ENCODE measurements around the gene RBM4B. TPM values are rescaled to one million over a fixed set of nuclear protein-coding genes. Genes with fewer than 3 reads are reported as not detected.

RBM4B gene
- total and polyA plus RNA-seq, 2 experiments from 2014 or later, result 28.0 to 31.0 TPM

GRCh38 chr11:66720223-66720898 lies 42.7 kb upstream of the RBM4B start:
- no peak overlapping the region; the same call in 1 of the 2 replicates for H3K27ac ChIP-seq (ENCODE audit: low read depth)
- peak overlapping the region; percentile 78; the same call in 1 of the 2 replicates for H3K4me2 ChIP-seq
- DNase-seq (ENCODE audit: low spot score) (peak; percentile 91), ATAC-seq (peak; percentile 82)
- Mint-ChIP-seq H3K36me3 (ENCODE audit: low read depth) (peaks cover 13% of the 10 kb centered on the region), H3K4me3 (peak overlapping the region; percentile 50), H3K4me1 (peaks cover 59% of the 10 kb centered on the region), H3K9me3 (no peaks in the 10 kb centered on the region), H3K27ac (peak overlapping the region; percentile 77), H3K27me3 (ENCODE audit: insufficient read depth, low read depth, poor library complexity) (peaks cover 18% of the 10 kb centered on the region)
- peaks cover 16% of the 10 kb centered on the region; the same call in 1 of the 2 replicates for H3F3A ChIP-seq (replicated peaks; ENCODE audit: low read depth)
- H3K4me1 ChIP-seq (ENCODE audit: insufficient read depth), result peaks cover 23% of the 10 kb centered on the region
- H3K27me3 ChIP-seq (ENCODE audit: insufficient read depth), result no peaks in the 10 kb centered on the region
- H3K36me3 ChIP-seq (ENCODE audit: insufficient read depth), result no peaks in the 10 kb centered on the region
- H3K4me3 ChIP-seq, result no peak overlapping the region
- H4K20me1 ChIP-seq (replicated peaks; ENCODE audit: insufficient read depth), result peaks cover 3% of the 10 kb centered on the region; the same call in 1 of the 2 replicates
- no peak for TF ChIP-seq EZH2 (IDR thresholded peaks at IDR 0.05; ENCODE audit: low read depth, unreplicated experiment)
- no peak for TF ChIP-seq POLR2AphosphoS5 (IDR thresholded peaks at IDR 0.05; ENCODE audit: low read depth)
- no peak for TF ChIP-seq NANOG (IDR thresholded peaks at IDR 0.05; ENCODE audit: borderline replicate concordance)
- no peak overlapping the region for H2AFZ ChIP-seq
- H3K9me2 ChIP-seq (ENCODE audit: insufficient read depth), result no peaks in the 10 kb centered on the region
- no peaks in the 10 kb centered on the region; the same call in 1 of the 2 replicates for H3K79me2 ChIP-seq (replicated peaks; ENCODE audit: insufficient read depth)

GRCh38 chr11:66719111-66719872 lies 41.6 kb upstream of the RBM4B start:
- peaks cover 23% of the 10 kb centered on the region for H3K4me1 ChIP-seq (ENCODE audit: insufficient read depth)
- H2AFZ ChIP-seq, result peak overlapping the region; percentile 94
- DNase-seq (ENCODE audit: low spot score), result no peak
- no peak; the same call in 2 of the 3 replicates for ATAC-seq
- H3K9me2 ChIP-seq (ENCODE audit: insufficient read depth), result no peaks in the 10 kb centered on the region
- peaks cover 3% of the 10 kb centered on the region; the same call in 1 of the 2 replicates for H4K20me1 ChIP-seq (replicated peaks; ENCODE audit: insufficient read depth)
- Mint-ChIP-seq H3K4me1 (peaks cover 57% of the 10 kb centered on the region), H3K36me3 (ENCODE audit: low read depth) (peaks cover 18% of the 10 kb centered on the region), H3K9me3 (no peaks in the 10 kb centered on the region), H3K4me3 (peak overlapping the region; percentile 7; the same call in 1 of the 3 replicates), H3K27me3 (ENCODE audit: insufficient read depth, low read depth, poor library complexity) (peaks cover 18% of the 10 kb centered on the region), H3K27ac (peak overlapping the region; percentile 76; the same call in 1 of the 2 replicates)
- H3K4me2 ChIP-seq, result peak overlapping the region; percentile 78
- no peaks in the 10 kb centered on the region for H3K79me2 ChIP-seq (replicated peaks; ENCODE audit: insufficient read depth)
- no peaks in the 10 kb centered on the region for H3K36me3 ChIP-seq (ENCODE audit: insufficient read depth)
- TF ChIP-seq ZNF114 (CRISPR knock-in tag; IDR thresholded peaks at IDR 0.05) (no peak), POLR2AphosphoS5 (IDR thresholded peaks at IDR 0.05; ENCODE audit: low read depth) (no peak)
- H3K27me3 ChIP-seq (ENCODE audit: insufficient read depth), result no peaks in the 10 kb centered on the region
- H3F3A ChIP-seq (replicated peaks; ENCODE audit: low read depth), result peaks cover 16% of the 10 kb centered on the region; the same call in 1 of the 2 replicates
- H3K27ac ChIP-seq (ENCODE audit: low read depth), result no peak overlapping the region
- H3K4me3 ChIP-seq, result peak overlapping the region; percentile 34

- H3K9me2 ChIP-seq (ENCODE audit: insufficient read depth), result no peaks in the 10 kb centered on the region
- no peak overlapping the region for H3K27ac ChIP-seq (ENCODE audit: low read depth)
- H3K79me2 ChIP-seq (replicated peaks; ENCODE audit: insufficient read depth), result no peaks in the 10 kb centered on the region
- peaks cover 23% of the 10 kb centered on the region for H3K4me1 ChIP-seq (ENCODE audit: insufficient read depth)
- H3K4me3 Mint-ChIP-seq, result peak overlapping the region; percentile 66; the same call in 2 of the 3 replicates
- TF ChIP-seq CTCF (conservative IDR thresholded peaks at IDR 0.05; ENCODE audit: low read depth in 2 of 2) (peak; percentile 34 to 58), EZH2 (IDR thresholded peaks at IDR 0.05; ENCODE audit: low read depth, unreplicated experiment) (no peak)
- peaks cover 26% of the 10 kb centered on the region for H3K36me3 Mint-ChIP-seq (ENCODE audit: low read depth)
- DNase-seq (ENCODE audit: low spot score) (peak; percentile 71), ATAC-seq (peak; percentile 79)
- peak overlapping the region; percentile 41 for H3K27ac Mint-ChIP-seq
- H3K4me3 ChIP-seq, result peak overlapping the region; percentile 34
- H2AFZ ChIP-seq, result peak overlapping the region; percentile 94
- H3K27me3 Mint-ChIP-seq (ENCODE audit: insufficient read depth, low read depth, poor library complexity), result peaks cover 18% of the 10 kb centered on the region
- no peaks in the 10 kb centered on the region for H3K27me3 ChIP-seq (ENCODE audit: insufficient read depth)
- peaks cover 3% of the 10 kb centered on the region; the same call in 1 of the 2 replicates for H4K20me1 ChIP-seq (replicated peaks; ENCODE audit: insufficient read depth)
- H3K4me2 ChIP-seq, result peak overlapping the region; percentile 78
- H3K9me3 Mint-ChIP-seq, result no peaks in the 10 kb centered on the region
- H3K4me1 Mint-ChIP-seq, result peaks cover 52% of the 10 kb centered on the region
- no peaks in the 10 kb centered on the region for H3K36me3 ChIP-seq (ENCODE audit: insufficient read depth)
- H3F3A ChIP-seq (replicated peaks; ENCODE audit: low read depth), result peaks cover 16% of the 10 kb centered on the region; the same call in 1 of the 2 replicates
Observed at GRCh38 chr11:66718320-66718971, 40.8 kb upstream of the RBM4B start.
